NCI-H82 treated with DMSO at 0.1 percent for 48 hours (cell line): ENCODE data around the gene NR4A1.
"Not testable (repeated sequence)": the region's sequence is repeated elsewhere in the genome, so short reads cannot be mapped to it uniquely, and the experiment has no call there.

ENCODE experiments used
- DNase-seq: peaks from one replicate; lab custom pipeline; 2025; ENCODE audit not compliant: unreplicated experiment; lab: John Stamatoyannopoulos, UW

NR4A1 gene

GRCh38 chr12:52093346-52093745, 42.1 kb downstream of the NR4A1 start:
- no peak for DNase-seq

GRCh38 chr12:52096332-52097044, 45.2 kb downstream of the NR4A1 start:
- no peak for DNase-seq

GRCh38 chr12:52097045-52097666, 45.9 kb downstream of the NR4A1 start:
- no peak for DNase-seq

- not testable (repeated sequence) for DNase-seq
Measured at GRCh38 chr12:52104431-52105089, 53.3 kb downstream of the NR4A1 start.
